Fibroblast of pulmonary artery (primary cell): ENCODE data around the gene ATP6V1D.
"Not testable (repeated sequence)": the region's sequence is repeated elsewhere in the genome, so short reads cannot be mapped to it uniquely, and the experiment has no call there.

Source experiments
- DNase-seq: peaks from one replicate; pipeline ENCODE4 v3.0.0-alpha.2; 2010; ENCODE audit warnings: low read depth
- H3K4me3 ChIP-seq: replicated peaks from 2 replicates; pipeline ENCODE4 v1.5.1; 2011; ENCODE audit warnings: low read depth, mild to moderate bottlenecking, control low read depth, low read length, moderate library complexity
- CTCF ChIP-seq: IDR thresholded peaks from 2 replicates; pipeline ENCODE4 v1.5.1; 2011; ENCODE audit warnings: mild to moderate bottlenecking, control low read depth, low read length, inconsistent platforms; ENCODE audit errors: missing control alignments

Gene ATP6V1D

GRCh38 chr14:67359775-67360469, at the start of gene ATP6V1D, which contains the start of gene EIF2S1:
ATP6V1D (minus strand) TSS chr14:67359804; CDS start chr14:67359698, 106 bp downstream.
EIF2S1 (plus strand) TSS chr14:67360328; CDS start chr14:67364768, 4,440 bp downstream.
- TF ChIP-seq CTCF, result peak; percentile 98
- peak; percentile 99 for DNase-seq
- H3K4me3 ChIP-seq, result peak within 1 kb of the TSS; percentile 98

- not testable (repeated sequence) for DNase-seq, H3K4me3 ChIP-seq
Measured at GRCh38 chr14:67408122-67408801, 48.7 kb upstream of the ATP6V1D start.

- TF ChIP-seq CTCF, result no peak
- no peak for DNase-seq
Measured at GRCh38 chr14:67405771-67406170, 46.2 kb upstream of the ATP6V1D start.

GRCh38 chr14:67400434-67400833, 40.8 kb upstream of the ATP6V1D start:
- no peak for TF ChIP-seq CTCF
- H3K4me3 ChIP-seq, result no peak overlapping the region

More at GRCh38 chr14:67405771-67406170, 46.2 kb upstream of the ATP6V1D start:
- no peak overlapping the region for H3K4me3 ChIP-seq

GRCh38 chr14:67397536-67397935, 37.9 kb upstream of the ATP6V1D start:
- no peak overlapping the region for H3K4me3 ChIP-seq
- no peak for TF ChIP-seq CTCF
- DNase-seq, result no peak

More at GRCh38 chr14:67400434-67400833, 40.8 kb upstream of the ATP6V1D start:
- DNase-seq, result no peak

- H3K4me3 ChIP-seq, result no peak overlapping the region
- DNase-seq, result peak; percentile 45
- TF ChIP-seq CTCF, result no peak
Measured at GRCh38 chr14:67396381-67396970, 36.9 kb upstream of the ATP6V1D start.

GRCh38 chr14:67395876-67396189, 36.2 kb upstream of the ATP6V1D start:
- no peak overlapping the region for H3K4me3 ChIP-seq
- no peak for TF ChIP-seq CTCF
- DNase-seq, result peak; percentile 22
